ENCODE results near the gene CD8A.

CD8A gene

GRCh38 chr2:86808315-86809161 lies 17.8 kb upstream of the CD8A start:
- DNase-seq, result peak; percentile 33

- DNase-seq, result no peak
Observed at GRCh38 chr2:86807468-86808275, 17.0 kb upstream of the CD8A start.

- DNase-seq, result no peak
Observed at GRCh38 chr2:86807133-86807467, 16.4 kb upstream of the CD8A start.

GRCh38 chr2:86806059-86806857 lies 15.5 kb upstream of the CD8A start:
- DNase-seq, result no peak

GRCh38 chr2:86800856-86801567 lies 10.3 kb upstream of the CD8A start:
- DNase-seq, result no peak

GRCh38 chr2:86794861-86795260 lies 4.1 kb upstream of the CD8A start:
- no peak for DNase-seq

GRCh38 chr2:86793752-86794151 lies 3.0 kb upstream of the CD8A start:
- no peak for DNase-seq

GRCh38 chr2:86791573-86791972 lies 860 bp upstream of the CD8A start:
- DNase-seq, result no peak

- no peak for DNase-seq
Observed at GRCh38 chr2:86790134-86790675, 508 bp downstream of the CD8A start.

GRCh38 chr2:86789687-86790133 lies 1.0 kb downstream of the CD8A start:
- DNase-seq, result no peak

- no peak for DNase-seq
Observed at GRCh38 chr2:86788881-86789686, 1.6 kb downstream of the CD8A start.

- DNase-seq, result no peak
Observed at GRCh38 chr2:86788165-86788564, 2.5 kb downstream of the CD8A start.

GRCh38 chr2:86787736-86788135 lies 3.0 kb downstream of the CD8A start:
- DNase-seq, result no peak

GRCh38 chr2:86786001-86786536 lies 4.6 kb downstream of the CD8A start:
- no peak for DNase-seq

- DNase-seq, result no peak
Observed at GRCh38 chr2:86785456-86785855, 5.3 kb downstream of the CD8A start.

- no peak for DNase-seq
Observed at GRCh38 chr2:86783615-86784339, 6.9 kb downstream of the CD8A start.

GRCh38 chr2:86782748-86783147 lies 8.0 kb downstream of the CD8A start:
- no peak for DNase-seq

GRCh38 chr2:86781363-86781762 lies 9.3 kb downstream of the CD8A start:
- no peak for DNase-seq

GRCh38 chr2:86779971-86780370 lies 10.7 kb downstream of the CD8A start:
- no peak for DNase-seq

- DNase-seq, result no peak
Observed at GRCh38 chr2:86778957-86779356, 11.8 kb downstream of the CD8A start.
